ENCODE data around the gene DTNB.

GRCh38 chr2:25365241-25365640 lies 308.1 kb downstream of the DTNB start:
- TF ChIP-seq GATA2 (IDR thresholded peaks at IDR 0.05; ENCODE audit: low read depth, low read length) (no peak), GATA3 (IDR thresholded peaks at IDR 0.05; ENCODE audit: low read depth, low read length) (no peak)
